GM19372 (cell line): ENCODE measurements around the gene TBCD.

ENCODE experiments used
- ATAC-seq: cut with Tn5 transposase; IDR thresholded peaks from one replicate; pipeline ENCODE4 v1.9.1; 2021; ENCODE audit warnings: mild to moderate bottlenecking, low read depth, moderate library complexity; ENCODE audit not compliant: unreplicated experiment

Gene TBCD

GRCh38 chr17:82843904-82844680 lies 92.2 kb downstream of the TBCD start:
- ATAC-seq = no peak

- no peak for ATAC-seq
Measured at GRCh38 chr17:82844796-82845162, 92.9 kb downstream of the TBCD start.

DNA sequence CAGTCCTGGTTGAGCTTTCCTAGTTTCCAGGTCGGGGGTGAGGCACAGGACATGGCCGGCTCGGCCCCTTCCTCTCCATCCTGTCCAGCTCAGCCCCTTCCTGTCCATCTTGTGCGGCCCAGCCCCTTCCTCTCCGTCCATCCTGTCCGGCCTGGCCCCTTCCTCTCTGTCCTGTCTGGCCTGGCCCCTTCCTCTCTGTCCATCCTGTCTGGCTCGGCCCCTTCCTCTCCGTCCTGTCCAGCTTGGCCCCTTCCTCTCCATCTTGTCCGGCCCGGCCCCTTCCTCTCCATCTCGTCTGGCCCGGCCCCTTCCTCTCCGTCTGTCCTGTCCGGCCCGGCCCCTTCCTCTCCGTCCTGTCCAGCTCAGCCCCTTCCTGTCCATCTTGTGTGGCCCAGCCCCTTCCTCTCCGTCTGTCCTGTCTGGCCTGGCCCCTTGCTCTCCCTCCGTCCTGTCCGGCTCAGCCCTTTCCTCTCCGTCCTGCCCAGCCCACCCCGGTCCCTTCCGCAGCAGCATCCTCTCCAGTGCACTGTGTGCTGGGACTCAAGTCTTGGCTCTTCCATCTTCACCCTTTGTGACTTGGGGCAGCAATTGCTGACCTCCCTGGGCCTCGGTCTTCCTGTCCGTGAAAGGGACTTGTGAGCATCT lies 93.4 kb downstream of the TBCD start:
- no peak for ATAC-seq

- ATAC-seq = no peak
Measured at GRCh38 chr17:82846061-82846691, 94.3 kb downstream of the TBCD start.

GRCh38 chr17:82848022-82848592 lies 96.2 kb downstream of the TBCD start:
- ATAC-seq = no peak

- no peak for ATAC-seq
Measured at GRCh38 chr17:82849076-82849945, 97.4 kb downstream of the TBCD start.

DNA sequence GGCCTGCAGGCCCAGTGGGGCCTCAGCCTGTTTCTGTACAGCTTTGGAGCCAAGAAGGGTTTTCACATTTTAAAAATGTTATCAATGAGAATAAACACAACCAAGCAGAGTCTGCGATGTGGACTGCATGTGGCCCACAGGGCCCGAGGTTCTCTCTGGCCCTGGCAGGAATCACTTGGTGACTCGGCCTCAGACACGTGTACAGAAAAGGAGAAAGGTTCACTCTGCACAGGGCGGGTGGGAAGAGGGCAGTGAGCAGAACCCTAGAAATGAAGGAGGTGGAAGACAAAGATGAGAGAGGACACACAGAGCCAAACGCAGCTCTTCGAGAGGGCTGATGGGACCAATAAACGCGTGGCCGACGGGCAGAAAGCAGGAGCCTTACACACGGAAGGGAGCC lies 99.5 kb downstream of the TBCD start:
- no peak for ATAC-seq

DNA sequence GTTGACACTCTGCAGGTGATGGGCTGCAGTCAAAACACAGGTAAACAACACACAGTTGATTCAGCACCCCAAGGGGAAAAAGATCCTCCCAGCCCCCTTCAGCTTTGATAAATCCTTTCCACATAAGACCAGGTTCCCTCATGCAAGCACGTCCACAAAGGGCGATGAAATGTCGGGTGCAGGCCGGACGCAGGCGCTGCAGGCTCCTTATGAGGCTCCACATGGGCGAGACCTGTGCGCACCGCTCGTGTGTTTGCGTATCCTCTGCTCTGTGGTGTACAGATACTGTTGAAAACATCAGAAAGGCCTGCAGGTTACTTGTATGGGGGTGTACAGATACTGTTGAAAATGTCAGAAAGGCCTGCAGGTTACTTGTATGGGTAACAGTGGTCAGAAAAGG lies 102.4 kb downstream of the TBCD start:
- ATAC-seq = no peak

- no peak for ATAC-seq
Measured at GRCh38 chr17:82856361-82856760, 104.5 kb downstream of the TBCD start.

DNA sequence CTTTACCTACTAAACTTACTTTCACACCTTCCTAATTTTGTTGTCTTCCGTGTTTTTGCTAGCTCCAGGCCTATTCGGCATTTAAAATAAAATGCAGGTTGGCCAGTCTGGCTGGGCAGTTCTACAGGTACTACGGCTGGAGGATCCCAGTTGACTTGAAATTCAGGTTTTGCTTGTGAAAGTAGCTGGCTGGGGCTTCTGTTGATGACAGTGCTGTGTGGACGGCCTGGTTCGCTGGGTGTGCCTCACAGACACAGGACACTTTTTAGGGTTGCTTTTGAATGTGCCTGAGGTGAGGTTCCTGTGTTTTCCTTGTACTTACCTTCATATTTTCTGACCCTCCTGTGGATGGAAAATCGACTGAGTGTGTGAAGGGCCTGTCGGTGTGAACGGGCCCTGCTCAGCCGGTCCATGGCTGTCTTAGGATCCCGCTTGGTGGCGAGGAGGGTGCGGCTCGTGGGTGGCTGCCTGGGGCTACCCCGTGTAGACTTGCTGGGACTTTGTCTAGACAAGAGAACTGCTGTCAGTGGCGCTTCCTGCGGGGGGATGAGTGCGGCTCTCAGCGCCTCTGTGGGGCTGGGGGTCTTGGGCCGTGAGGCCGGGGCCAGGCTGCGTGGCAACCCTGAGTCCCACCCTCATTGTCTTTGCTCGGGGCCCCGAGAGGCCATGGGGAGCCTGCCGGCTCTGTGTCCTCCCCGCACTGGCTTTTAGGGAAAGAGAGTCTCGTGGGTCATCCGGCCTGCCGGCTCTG lies 106.7 kb downstream of the TBCD start:
- ATAC-seq = no peak

DNA sequence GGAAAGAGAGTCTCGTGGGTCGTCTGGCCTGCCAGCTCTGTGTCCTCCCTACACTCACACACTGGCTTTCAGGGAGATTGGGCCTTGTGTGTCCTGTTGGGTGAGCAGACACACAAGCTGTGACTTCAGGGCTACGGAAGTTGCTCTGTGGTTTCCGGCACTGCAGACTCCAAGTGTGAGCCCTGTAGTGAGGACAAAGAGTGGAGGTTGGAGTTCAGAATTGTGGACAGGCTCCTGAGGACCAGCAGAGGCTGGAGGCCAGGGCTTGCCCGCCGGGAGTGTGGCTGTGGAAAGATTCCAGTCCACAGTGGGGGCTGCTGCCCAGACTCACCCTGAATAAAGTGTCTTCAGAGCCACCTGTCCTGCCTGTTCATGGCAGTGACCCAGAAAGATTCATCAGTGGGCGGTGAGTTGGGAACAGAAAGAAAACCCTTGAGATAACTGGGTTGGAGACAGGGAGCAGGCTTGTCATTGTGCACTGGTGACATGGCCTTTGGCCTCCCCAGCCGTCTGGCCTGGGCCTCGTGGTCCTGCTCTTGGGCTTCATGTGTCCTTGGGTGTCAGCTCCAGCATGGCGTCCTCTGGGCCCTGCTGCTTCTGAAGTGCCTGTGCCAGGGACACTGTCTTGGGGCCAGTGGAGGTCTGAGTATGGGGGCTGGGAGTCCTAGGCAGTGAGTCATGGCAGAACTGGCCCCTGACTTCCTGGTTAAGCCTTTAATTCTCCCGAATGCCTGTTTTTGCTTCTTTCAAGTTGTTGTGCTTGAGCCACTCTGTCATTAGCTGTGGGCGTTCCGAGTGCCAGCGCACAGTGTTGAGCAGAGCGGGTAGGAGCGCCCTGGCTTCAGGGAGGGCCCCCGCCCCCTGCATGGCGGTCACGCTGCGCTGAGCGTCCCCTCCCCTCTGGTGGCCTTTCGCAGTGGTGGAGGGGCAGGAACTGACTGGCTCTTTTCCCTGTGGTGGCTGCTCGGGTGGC lies 107.9 kb downstream of the TBCD start:
- ATAC-seq = no peak

- ATAC-seq = no peak
Measured at GRCh38 chr17:82860606-82861392, 108.9 kb downstream of the TBCD start.

- ATAC-seq = no peak
Measured at GRCh38 chr17:82861393-82861775, 109.5 kb downstream of the TBCD start.

GRCh38 chr17:82862191-82862590 lies 110.3 kb downstream of the TBCD start:
- ATAC-seq = no peak

- ATAC-seq = no peak
Measured at GRCh38 chr17:82862737-82863382, 111.0 kb downstream of the TBCD start.

DNA sequence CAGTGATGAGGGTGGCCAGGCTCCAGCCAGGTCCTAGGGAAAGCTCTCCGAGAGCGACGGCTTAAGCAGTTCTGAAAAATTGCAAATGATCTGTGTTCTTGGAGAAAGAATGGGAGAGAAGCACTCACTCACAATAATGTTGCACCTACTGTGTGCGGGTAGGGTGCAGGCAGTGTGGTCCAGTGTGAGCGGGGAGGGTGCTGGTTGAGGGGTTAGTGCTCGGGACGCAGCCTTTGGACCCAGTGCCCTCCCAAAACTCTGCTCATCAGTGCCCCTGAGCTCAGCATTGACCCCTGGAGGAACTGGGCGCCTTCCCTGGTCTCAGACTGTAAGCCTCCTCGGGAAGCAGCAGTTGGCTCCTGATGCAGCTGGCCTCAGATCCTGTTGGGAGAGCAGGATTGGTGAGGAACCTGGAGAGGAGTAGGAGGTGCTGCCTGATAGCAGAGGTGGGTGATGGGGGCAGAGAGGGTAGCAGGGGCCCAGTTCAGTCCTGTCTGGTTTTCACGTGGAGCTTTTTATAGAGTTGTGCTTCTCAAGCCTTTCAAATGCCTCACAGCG lies 111.6 kb downstream of the TBCD start:
- ATAC-seq = no peak
